ENCODE results near the gene CHM.

CHM gene

GRCh38 chrX:85998954-85999353, 48.4 kb downstream of the CHM start:
- H3K4me3 ChIP-seq (ENCODE audit: low read depth, low read length), result no peak overlapping the region
- DNase-seq (ENCODE audit: low read depth, low spot score), result no peak
- in situ Hi-C loops (cut with HindIII; ENCODE audit: low sequenced_read_pairs), result no loop called here
- no peak for TF ChIP-seq CTCF (IDR thresholded peaks at IDR 0.05; ENCODE audit: low read depth, low read length)

GRCh38 chrX:85996555-85996954, 50.8 kb downstream of the CHM start:
- in situ Hi-C loops (cut with HindIII; ENCODE audit: low sequenced_read_pairs), result no loop called here
- H3K4me3 ChIP-seq (ENCODE audit: low read depth, low read length), result no peak overlapping the region
- DNase-seq (ENCODE audit: low read depth, low spot score), result no peak
- TF ChIP-seq CTCF (IDR thresholded peaks at IDR 0.05; ENCODE audit: low read depth, low read length), result no peak

- no peak for TF ChIP-seq CTCF (IDR thresholded peaks at IDR 0.05; ENCODE audit: low read depth, low read length)
- DNase-seq (ENCODE audit: low read depth, low spot score), result no peak
- no peak overlapping the region for H3K4me3 ChIP-seq (ENCODE audit: low read depth, low read length)
- in situ Hi-C loops (cut with HindIII; ENCODE audit: low sequenced_read_pairs), result no loop called here
Observed at GRCh38 chrX:85995641-85996040, 51.7 kb downstream of the CHM start.

- no peak overlapping the region for H3K4me3 ChIP-seq (ENCODE audit: low read depth, low read length)
- TF ChIP-seq CTCF (IDR thresholded peaks at IDR 0.05; ENCODE audit: low read depth, low read length), result no peak
- in situ Hi-C loops (cut with HindIII; ENCODE audit: low sequenced_read_pairs), result no loop called here
- no peak for DNase-seq (ENCODE audit: low read depth, low spot score)
Observed at GRCh38 chrX:85994797-85995196, 52.6 kb downstream of the CHM start.

- no peak for TF ChIP-seq CTCF (IDR thresholded peaks at IDR 0.05; ENCODE audit: low read depth, low read length)
- DNase-seq (ENCODE audit: low read depth, low spot score), result no peak
- in situ Hi-C loops (cut with HindIII; ENCODE audit: low sequenced_read_pairs), result no loop called here
Observed at GRCh38 chrX:85994228-85994627, 53.1 kb downstream of the CHM start.

GRCh38 chrX:85993539-85994197, 53.7 kb downstream of the CHM start:
- no peak for TF ChIP-seq CTCF (IDR thresholded peaks at IDR 0.05; ENCODE audit: low read depth, low read length)
- DNase-seq (ENCODE audit: low read depth, low spot score), result no peak
- no peak overlapping the region for H3K4me3 ChIP-seq (ENCODE audit: low read depth, low read length)
- in situ Hi-C loops (cut with HindIII; ENCODE audit: low sequenced_read_pairs), result no loop called here

More at GRCh38 chrX:85994228-85994627, 53.1 kb downstream of the CHM start:
- H3K4me3 ChIP-seq (ENCODE audit: low read depth, low read length), result no peak overlapping the region
